A673 (cell line): ENCODE results near the gene SYTL5.

Source experiments
- CTCF ChIP-seq: fragments of 300-800, 200-600 bp; sonication (generic); conservative IDR thresholded peaks from 2 replicates; pipeline ENCODE4 v1.5.1; 2017; ENCODE audit warnings: low read depth, mild to moderate bottlenecking, antibody characterized with exemption, low read length, moderate library complexity, mixed read lengths
- EZH2 ChIP-seq: fragments of 200-600 bp; sonication (generic); IDR thresholded peaks from 2 replicates; pipeline ENCODE4 v1.6.1; 2017; ENCODE audit warnings: borderline replicate concordance, low read depth, mild to moderate bottlenecking, mixed read lengths, antibody characterized with exemption, low read length; ENCODE audit not compliant: poor library complexity, severe bottlenecking

- TF ChIP-seq CTCF (no peak), EZH2 (no peak)
These were observed 7.6 kb upstream of the SYTL5 start for GRCh38 chrX:37998586-37999262.
